Measurements from ENCODE around the gene ENO2.
A peak's percentile ranks its signal among the peaks of the same experiment; 100 is the strongest.
"Not testable (repeated sequence)": the region's sequence is repeated elsewhere in the genome, so short reads cannot be mapped to it uniquely, and the experiment has no call there.

The ENO2 gene

DNA sequence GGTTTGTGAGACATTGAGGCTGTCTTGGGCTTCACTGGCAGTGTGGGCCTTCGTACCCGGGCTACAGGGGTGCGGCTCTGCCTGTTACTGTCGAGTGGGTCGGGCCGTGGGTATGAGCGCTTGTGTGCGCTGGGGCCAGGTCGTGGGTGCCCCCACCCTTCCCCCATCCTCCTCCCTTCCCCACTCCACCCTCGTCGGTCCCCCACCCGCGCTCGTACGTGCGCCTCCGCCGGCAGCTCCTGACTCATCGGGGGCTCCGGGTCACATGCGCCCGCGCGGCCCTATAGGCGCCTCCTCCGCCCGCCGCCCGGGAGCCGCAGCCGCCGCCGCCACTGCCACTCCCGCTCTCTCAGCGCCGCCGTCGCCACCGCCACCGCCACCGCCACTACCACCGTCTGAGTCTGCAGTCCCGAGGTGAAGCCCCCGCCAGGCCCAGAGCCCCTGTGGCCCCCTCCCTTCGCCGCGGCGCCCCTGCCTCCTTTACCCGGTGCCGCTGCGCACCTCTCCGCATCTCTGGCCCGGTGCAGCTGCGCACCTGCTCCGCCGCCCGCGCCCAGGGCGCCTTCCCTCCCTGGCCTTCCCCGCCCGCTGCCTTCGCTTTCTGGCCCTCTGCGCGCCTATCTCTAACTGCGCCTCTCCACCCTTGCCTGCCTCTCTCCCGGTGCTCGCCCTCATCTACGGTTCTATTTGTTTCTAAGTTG, at the start of gene ENO2:
TSS of gene ENO2 (plus strand) at position 335 of the 701 bp plus-strand sequence. CDS start 1,253 bp downstream, outside the sequence.
- no peak for DNase-seq (ENCODE audit: low read depth in 2 of 2)

DNA sequence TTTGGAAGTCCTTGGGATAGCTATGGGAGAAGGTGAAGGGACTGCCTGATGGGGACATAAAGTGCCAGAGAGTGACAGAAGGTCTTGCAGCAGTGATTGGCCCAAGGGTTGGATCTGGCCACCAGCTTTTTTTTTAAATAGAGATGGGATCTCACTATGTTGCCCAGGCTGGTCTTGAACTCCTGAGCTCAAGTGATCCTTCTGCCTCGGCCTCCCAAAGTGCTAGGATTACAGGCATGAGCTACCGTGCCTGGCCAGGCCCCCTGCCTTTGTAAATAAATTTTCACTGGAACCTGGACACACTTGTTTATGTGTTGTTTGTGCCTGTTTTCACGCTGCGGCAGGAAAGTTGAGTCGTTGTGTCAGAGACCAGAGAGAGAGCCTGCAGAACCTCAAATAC, 49.1 kb upstream of the ENO2 start:
- DNase-seq (ENCODE audit: low read depth in 2 of 2): not testable (repeated sequence)

DNA sequence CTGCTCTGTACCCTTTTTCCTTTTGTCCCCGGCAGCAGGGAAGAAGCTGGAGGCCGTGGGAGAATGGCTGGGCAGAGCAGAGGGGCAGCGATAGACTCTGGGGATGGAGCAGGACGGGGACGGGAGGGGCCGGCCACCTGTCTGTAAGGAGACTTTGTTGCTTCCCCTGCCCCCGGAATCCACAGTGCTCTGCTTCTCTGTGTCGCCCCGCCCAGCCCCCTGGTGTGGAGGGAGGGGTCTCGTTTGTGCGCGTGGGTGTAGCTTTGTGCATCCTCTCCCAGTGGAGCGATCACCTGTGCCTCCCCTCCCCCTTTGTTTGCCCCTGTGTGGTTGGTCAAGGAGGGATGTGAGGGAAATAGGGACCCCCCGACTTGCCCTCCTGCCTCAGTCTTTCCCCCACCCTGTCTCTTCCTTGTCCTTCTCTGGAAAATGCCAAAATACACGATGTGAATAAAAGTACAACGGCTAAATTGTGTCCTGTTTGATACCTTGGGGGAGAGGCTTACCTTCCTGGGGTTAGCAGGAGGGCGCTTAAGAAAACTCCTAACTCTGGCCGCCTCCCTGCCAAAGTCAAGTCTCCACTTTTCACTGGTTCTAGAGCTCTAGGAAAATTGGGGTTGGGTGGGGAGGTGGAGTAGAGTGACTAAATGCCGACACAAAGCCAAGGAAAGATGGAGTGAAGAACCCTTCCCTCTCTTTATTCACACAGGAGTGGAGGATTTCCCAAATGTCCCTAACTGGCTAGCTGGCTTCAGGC, 48.0 kb upstream of the ENO2 start:
- DNase-seq (ENCODE audit: low read depth in 2 of 2): no peak

DNA sequence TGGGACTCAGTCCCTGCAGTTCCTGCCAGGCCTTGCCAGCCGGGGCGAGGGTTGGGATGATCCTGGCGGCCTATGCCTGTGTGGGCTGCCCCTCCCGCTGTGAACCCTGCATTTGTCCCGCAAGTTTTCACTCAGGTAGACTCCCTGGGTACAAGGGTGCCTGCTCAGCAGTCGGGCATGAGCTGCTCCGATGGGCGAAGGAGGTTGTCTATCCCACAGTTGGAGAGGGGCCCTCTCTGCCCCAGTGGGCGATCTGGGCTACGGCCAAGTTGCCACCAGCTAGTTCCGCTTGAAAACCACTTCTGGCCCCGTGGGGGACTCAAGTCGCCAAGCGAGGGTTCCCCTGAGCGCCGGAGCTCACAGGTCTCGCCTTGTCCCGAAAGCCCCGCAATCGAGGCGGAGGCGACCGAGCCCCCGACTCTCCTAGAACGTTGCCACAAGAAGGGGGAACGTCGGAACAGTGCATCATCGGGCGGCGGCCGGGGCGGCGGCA, 47.4 kb upstream of the ENO2 start:
- DNase-seq (ENCODE audit: low read depth in 2 of 2): no peak

DNA sequence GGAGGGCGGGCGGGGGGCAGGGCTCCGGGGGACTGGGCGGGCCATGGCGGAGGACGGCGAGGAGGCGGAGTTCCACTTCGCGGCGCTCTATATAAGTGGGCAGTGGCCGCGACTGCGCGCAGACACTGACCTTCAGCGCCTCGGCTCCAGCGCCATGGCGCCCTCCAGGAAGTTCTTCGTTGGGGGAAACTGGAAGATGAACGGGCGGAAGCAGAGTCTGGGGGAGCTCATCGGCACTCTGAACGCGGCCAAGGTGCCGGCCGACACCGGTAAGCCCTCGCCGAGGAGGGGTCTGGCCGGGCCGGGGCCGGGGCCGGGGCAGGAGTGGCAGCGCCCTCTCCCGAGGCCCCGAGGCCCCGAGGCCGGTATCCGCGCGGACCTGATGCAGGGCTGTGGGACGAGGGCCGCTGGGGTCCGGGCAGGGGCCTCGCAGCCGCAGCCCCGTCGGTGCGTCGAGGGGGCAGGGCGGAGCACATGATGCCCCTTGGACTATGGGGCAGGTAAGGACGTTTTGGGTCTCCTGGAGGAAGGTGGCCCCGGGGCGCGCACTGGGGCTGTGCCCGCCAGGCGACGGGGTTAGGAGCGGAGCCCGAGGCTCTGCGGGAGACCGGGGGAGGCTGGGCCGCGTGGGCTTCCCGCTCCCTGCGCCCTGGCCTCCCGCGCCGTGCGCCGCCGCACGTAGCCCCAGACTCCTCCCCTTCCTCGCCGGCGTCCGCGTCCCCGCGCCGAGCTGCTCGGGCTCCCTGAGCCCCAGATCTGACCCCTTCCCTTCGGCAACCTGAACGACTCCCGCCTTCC, 46.8 kb upstream of the ENO2 start, which contains the start of gene TPI1:
TSS of gene TPI1 (plus strand) at position 119 of the 798 bp plus-strand sequence. CDS start at position 155, 36 bp downstream.
- DNase-seq (ENCODE audit: low read depth in 2 of 2): peak in 1 of 2 experiments; percentile 50

DNA sequence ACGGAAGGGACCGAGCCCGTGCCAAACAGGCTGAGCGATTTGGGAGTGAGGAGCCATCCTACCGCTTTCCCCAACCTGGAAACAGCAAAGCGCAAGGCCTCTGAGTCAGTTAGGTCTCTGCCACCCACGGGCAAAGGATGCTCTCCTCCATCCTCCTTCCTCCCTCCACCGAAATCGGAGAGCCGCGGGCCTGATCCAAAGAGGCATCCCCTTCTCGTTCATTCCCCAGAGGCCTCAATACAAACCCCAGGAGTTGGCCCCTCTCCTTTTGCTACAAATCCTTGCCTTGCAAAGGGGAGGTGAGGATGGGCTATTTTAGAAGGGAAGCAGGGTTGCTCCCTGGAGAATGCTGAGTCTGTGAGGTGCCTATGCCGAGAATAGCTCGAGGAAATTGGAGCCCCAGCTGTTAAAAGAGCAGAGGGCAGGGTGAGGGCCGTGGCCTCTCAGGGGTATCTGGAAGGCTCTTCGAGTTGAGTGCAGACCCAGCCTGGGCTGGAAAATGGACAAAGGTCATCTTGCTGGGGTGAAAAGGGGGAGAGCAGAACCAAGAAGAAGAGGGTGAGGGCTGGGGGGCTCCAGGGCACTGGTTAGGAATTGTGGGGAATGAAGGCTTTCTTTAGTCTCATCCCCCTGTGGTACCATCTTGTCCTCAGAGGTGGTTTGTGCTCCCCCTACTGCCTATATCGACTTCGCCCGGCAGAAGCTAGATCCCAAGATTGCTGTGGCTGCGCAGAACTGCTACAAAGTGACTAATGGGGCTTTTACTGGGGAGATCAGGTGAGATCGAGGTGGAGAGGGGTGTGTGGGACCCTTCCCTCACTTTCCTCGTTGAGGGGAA, 46.0 kb upstream of the ENO2 start:
- no peak for DNase-seq (ENCODE audit: low read depth in 2 of 2)

DNA sequence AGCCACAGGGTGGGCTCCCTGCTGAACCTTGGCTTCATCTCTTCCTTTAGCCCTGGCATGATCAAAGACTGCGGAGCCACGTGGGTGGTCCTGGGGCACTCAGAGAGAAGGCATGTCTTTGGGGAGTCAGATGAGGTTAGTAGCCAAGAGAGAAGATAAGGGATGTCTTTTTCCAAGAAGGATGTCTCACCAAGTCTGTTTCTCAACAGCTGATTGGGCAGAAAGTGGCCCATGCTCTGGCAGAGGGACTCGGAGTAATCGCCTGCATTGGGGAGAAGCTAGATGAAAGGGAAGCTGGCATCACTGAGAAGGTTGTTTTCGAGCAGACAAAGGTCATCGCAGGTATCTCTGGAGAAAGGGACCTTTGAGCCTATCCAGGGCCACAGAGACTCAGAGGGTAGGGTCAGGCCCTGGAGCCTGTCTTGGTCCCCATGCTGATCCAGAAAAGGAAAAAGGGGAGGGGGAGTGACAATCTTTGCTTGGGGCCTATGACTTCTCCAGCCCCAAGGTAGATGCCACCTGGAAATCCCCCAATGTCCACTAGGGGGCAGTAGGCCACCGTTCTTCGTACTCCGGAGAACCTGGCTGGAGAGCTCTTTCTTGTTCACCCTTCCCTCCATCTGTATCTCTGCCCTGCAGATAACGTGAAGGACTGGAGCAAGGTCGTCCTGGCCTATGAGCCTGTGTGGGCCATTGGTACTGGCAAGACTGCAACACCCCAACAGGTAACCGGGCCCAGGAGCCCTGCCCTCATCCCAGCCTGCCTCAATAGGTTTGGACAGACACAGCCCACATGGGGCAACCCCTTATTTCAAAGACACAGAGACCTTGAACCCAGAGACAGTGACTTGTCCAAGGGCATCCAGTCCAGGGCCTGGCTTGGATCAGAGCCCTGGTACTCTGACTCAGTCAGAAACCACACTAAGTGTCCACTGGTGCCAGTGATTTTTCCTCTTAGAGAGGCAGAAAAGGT, 45.0 kb upstream of the ENO2 start:
- no peak for DNase-seq (ENCODE audit: low read depth in 2 of 2)

DNA sequence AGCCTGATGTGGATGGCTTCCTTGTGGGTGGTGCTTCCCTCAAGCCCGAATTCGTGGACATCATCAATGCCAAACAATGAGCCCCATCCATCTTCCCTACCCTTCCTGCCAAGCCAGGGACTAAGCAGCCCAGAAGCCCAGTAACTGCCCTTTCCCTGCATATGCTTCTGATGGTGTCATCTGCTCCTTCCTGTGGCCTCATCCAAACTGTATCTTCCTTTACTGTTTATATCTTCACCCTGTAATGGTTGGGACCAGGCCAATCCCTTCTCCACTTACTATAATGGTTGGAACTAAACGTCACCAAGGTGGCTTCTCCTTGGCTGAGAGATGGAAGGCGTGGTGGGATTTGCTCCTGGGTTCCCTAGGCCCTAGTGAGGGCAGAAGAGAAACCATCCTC, 44.1 kb upstream of the ENO2 start:
- DNase-seq (ENCODE audit: low read depth in 2 of 2): not testable (repeated sequence)

DNA sequence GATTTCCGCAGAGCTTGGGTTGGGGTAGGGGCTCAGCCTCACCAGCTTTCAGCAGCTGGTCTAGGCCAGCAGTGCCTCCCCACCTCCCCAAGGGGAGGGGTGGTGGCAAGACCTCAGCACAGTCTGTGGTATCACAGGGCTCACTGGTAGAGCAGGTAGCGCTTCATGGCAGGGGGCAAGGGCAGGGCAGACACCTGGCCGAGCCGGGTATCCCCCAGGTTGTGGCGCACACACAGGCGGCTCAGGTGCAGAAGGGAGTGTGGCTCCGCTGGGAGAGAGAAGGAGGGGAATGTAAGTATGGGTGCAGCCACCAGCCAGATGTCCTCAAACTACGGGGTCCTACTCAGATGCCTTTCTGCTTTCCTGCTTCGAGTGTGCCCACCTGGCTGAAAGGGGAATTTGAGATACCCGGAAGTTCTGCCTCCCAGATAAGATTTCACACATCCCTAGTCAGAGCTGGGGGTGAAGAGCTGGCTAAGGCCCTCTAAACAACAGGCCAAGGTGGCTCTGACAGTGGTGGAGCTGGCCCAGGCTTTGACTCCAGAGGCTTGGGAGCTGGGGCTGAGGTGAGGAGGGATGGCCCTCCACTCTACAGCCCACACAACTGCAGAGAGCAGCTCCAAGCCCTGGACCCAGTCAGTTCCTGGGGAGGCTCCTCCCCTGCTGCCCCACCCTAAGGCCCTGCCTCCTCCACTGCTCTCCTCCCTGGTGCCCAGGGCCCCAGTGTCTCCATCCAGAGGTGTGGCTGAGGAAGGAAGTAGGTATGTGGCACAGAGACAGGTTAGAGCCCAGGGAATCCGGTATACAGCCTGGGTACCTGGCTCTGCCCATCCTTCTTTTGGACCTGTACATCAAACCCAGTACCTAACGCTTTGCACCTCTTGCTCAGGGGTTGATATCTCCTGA, 43.1 kb upstream of the ENO2 start:
- no peak for DNase-seq (ENCODE audit: low read depth in 2 of 2)

DNA sequence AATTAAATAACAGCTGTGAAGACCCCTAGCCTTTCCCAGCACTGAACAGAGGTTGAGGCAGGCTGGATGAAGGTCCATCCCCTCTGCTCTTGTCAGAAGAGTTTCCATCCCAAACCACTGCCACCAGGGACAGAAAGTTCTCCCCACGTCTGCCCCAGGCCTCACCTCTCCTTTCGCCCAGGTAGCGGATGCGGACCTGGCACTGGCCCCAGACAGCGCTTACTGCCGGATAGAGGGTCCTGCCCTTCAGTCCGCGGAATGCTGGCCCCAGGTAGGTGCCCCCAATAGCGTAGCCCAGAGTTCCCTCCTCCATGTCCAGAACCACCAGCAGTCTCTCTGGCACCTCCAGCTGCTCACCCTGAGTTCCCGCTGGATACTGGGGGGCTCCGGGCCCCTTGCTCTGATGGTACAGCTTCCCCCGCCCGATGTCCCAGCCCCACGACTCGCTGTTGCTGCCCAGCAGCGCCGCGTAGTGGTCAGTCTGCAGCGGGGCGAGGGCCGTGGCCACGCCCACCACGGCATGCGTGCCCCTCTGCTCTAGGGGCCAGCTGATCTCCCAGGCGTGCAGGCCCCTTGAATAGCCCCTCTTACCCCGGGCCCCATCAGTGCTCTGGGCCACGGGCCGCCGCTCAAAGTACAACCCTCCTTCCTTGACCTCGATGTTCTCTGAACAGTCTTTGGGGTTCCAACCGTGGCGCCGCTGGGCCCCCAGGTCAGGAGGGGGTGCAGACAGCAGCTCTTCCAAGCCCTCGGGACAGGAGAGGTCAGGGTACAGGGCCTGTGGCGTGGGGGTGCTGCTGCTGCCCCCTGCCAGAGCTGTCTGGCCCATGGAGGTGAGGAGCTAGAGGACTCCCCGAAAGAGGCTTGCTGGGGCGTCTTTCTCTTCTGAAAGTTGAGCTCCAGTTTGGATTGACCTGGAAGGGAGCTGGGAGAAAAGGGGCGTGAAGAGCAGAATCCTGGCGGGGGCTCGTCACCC, 42.0 kb upstream of the ENO2 start:
- DNase-seq (ENCODE audit: low read depth in 2 of 2): peak in 1 of 2 experiments; percentile 38

DNA sequence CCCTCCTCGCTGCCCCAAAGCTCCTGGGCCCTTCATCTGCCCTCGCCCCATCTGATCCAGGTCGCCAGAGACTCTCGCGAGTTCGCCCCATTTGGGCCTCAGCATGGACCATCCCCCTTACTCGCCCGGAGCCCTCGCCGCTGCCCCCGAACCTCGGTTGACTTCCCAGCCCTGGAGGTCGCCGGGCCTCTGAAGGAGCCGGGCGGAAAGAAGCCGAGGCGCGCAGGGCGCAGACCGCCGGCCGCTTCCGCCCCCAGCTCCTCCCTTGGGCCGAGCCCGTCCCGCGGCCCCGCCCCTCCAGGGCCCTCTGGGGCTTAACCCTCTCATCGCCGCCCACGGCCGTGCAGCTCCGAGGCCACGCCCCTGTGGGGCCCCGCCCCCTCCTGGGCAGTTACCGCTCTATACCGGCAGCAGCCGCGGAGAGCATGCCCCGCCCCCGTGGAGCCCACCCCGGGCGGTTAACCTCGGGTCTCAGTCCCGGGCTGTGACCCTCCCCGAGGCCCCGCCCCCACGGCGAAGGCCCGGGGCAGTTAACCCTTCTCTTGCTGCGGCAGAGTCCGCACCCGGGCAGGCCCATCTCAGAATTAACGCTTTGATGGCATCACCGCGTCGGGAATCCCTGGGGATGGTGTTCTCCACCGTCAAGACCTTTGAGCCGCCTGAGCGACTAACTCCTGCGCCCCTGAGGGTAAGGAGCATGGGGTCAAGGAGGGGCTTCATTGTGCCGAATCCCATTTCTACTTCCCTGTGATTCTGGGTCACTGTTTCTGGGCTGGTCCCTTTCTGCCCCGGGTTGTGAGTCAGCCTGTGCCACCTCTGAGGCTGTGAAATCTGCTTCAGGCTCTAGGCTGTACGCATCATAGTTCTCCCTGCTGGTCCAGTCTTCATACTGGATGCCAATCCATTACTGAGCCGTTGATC, 41.0 kb upstream of the ENO2 start, which contains the start of gene SPSB2:
TSS of gene SPSB2 (minus strand) at position 210 of the 921 bp plus-strand sequence. CDS start 402 bp downstream, outside the sequence.
- DNase-seq (ENCODE audit: low read depth in 2 of 2): peak; percentile 70 to 76

DNA sequence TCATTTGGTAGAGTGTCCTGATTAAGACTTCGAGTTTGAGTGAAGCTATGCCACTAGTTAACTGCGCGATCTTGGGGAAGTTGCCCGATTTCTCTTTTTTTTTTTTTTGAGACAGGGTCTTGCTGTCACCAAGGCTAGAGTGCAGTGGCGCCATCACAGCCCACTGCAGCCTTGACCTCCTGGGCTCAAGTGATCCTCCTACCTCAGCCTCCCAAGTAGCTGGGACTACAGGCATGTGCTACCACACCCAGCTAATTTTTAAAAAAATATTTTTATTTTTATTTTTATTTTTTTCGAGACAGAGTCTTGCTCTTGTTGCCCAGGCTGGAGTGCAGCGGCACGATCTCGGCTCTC, 40.4 kb upstream of the ENO2 start:
- DNase-seq (ENCODE audit: low read depth in 2 of 2): not testable (repeated sequence)

DNA sequence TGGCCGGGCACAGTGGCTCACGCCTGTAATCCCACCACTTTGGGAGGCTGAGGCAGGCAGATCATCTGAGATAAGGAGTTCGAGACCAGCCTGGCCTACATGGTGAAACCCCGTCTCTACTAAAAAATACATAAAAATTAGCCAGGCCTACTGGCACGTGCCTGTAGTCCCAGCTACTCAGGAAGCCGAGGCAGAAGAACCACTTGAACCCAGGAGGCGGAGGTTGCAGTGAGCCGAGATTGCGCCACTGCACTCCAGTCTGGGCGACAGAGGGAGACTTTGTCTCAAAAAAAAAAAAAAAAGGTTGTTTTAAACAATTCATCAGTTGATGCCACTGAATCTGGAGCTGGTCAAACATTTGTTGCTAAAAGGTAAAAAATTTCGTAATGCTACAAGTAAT, 34.6 kb upstream of the ENO2 start:
- not testable (repeated sequence) for DNase-seq (ENCODE audit: low read depth in 2 of 2)

DNA sequence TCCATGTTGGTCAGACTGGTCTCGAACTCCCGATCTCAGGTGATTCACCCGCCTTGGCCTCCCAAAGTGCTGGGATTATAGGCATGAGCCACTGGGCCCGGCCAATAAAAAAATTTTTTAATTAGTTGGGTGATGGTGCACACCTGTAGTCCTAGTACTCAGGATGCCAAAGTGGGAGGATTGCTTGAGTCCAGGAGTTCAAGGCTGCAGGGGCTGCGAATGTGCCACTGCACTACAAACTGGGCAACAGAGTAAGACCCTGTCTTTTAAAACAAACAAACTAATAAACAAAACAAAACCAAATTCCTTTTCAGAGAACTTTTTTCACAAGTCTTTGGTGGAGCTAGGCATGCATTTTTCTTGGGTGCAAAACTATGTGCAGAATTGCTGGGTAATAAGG, 31.1 kb upstream of the ENO2 start:
- no peak for DNase-seq (ENCODE audit: low read depth in 2 of 2)

DNA sequence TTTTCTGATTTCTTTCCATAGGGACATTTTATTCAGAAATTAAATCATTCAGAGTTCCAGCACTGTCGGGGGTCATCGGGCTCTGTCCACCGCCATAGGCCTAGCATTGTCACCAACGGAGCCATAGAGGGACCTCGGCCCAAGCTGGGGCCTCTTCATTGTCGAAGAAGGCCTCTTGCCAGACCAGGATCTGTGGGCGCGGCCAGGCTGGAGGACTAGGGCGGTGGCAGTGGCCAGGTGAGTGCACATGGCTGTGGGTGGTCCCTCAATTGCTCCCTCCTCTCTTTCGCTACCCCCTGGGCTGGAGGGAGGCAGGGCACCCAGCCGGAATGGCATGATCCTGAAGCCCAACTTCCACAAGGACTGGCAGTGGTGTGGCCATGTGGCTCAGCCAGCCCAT, 30.7 kb upstream of the ENO2 start:
- DNase-seq (ENCODE audit: low read depth in 2 of 2): no peak

DNA sequence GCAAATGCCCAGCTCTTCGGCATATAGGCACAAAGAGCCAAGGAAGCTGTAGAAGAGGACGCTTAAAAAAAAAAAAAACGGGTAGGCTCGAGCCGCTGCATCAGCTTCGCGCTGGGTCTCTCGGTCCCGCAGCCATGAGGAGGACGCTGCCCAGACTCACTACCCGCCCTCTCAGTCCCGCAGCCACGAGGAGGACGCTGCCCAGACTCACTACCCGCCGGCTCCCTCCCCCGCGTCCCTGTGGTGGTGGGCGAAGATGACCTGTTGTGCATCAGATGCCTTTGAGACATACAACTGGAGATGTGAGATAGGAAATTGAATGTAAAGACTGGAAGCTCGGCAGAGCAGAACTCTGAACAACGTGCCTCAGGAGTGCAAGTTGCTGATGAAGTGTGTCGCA, 29.8 kb upstream of the ENO2 start:
- no peak for DNase-seq (ENCODE audit: low read depth in 2 of 2)

Measured in fibroblast of skin of left biceps (primary cell).